Measurements from ENCODE around the gene SYT14.
"Not testable (repeated sequence)": the region's sequence is repeated elsewhere in the genome, so short reads cannot be mapped to it uniquely, and the experiment has no call there.

The SYT14 gene

DNA sequence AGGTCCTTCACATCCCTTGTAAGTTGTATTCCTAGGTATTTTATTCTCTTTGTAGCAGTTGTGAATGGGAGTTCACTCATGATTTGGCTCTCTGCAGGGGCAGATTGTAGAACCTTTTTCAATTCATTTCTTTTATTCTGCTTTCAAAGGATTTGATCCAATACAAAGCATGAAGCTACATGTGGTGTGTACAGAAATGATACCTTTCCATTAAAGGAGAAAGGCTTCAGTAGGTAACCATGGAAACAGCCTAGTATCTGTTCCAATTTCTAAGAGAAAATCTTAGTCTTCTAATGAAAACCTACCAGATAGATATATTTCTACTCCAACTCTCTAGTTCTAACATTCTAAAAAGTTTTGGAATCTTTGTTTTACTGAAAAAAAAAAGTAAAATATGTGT lies 105.0 kb downstream of the SYT14 start:
- no peak for DNase-seq

DNA sequence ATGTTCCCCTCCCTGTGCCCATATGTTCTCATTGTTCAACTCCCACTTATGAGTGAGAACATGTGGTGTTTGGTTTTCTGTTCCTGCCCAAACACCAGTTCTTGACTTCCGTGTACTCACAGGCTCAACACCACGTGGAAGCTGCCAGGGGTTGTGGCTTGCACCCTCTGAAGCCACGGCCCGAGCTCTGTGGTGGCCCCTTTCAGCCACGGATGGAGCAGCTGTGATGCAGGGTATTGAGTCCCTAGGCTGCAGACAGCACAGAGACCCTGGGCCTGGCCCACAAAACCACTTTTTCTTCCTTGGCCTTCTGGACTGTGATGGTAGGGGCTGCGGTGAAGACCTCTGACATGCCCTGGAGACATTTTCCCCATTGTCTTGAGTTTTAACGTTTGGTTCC lies 111.6 kb downstream of the SYT14 start:
- DNase-seq: no peak

DNA sequence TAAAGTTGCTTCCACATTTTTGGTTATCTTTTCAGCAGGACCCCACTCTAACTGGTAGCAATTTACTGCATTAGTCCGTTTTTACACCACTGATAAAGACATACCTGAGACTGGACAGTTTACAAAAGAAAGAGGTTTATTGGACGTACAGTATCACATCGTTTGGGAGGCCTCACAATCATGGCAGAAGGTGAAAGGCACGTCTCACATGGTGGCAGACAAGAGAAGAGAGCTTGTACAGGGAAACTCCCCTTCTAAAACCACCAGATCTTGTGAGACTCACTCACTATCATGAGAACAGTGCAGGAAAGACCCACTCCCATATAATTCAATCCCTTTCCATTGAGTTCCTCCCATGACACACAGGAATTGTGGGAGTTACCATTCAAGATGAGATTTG lies 112.5 kb downstream of the SYT14 start:
- not testable (repeated sequence) for DNase-seq

- DNase-seq: no peak
Measured at GRCh38 chr1:210053126-210053525, 115.1 kb downstream of the SYT14 start.

DNA sequence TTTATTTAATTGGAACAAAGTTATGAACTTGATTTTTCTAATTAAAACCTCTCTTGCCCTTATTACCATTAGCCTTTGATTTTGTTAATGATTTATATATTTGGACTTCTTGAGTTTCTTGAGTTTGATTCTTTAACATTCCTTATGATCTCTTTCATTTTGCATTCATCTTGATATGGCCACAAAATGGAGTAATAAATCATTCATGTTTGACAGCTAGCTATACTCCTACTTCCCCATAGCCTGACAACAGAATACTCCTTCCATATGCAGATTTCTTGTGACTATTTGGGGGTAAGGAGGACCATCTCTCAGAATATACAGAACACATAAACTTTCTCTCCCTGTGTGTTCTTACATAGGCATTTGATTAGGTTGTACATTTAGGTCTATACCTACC lies 119.6 kb downstream of the SYT14 start:
- no peak for DNase-seq

DNA sequence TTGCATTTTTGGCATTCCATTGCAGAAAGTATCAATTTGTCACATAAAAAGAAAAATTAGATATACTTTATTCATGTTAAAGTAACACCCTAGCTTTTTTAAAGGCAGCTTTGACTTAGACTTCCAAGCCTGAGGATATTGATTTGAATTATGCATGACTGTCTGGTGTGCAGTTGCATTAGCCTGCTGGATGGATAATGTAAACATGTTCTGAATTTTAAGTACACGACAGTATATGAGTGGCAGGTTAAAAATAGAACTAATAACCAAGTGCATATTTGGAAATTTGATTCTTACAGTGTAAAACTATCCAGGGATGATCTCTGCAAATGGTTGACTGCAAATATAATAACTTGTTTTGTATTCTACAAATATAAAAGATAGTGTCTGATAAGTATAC lies 124.0 kb downstream of the SYT14 start:
- no peak for DNase-seq

GRCh38 chr1:210070531-210070930 lies 132.5 kb downstream of the SYT14 start:
- DNase-seq: no peak

GRCh38 chr1:210072129-210072528 lies 134.1 kb downstream of the SYT14 start:
- no peak for DNase-seq

- no peak for DNase-seq
Measured at GRCh38 chr1:210072896-210073504, 135.0 kb downstream of the SYT14 start.

GRCh38 chr1:210074904-210075303 lies 136.9 kb downstream of the SYT14 start:
- no peak for DNase-seq

DNA sequence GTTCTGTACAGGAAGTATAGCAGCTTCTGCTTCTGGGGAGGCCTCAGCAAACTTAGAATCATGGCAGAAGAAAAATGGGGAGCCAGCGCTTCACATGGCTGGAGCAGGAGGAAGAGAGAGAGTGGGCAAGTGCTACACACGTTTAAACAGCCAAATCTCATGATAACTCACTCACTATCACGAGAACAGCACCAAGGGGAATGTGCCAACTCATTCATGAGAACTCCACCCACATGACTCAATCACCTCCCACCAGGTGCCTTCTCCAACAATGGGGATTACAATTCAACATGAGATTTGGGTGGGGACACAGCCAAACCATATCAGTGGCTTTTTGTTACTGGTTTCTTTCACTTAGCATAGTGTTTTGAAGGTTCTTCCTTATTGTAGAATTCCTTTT lies 138.6 kb downstream of the SYT14 start:
- no peak for DNase-seq

DNA sequence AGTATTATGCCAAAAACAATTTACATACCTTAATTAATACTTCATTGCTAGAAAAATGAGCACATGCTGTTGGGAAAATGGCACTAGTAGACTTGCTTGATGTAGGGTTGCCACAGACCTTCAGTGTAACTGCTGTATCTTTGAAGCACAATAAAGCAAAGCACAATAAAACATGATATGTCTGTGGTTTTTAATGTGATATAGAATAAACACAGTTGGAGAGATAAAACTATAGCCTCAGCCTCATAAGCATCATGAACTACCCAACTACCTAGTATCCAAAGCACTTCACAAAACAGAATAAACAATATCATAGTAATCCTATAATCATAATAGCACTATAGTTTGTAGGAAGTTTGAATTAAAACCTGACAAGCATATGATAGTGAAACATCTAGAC lies 143.5 kb downstream of the SYT14 start:
- no peak for DNase-seq

- no peak for DNase-seq
Measured at GRCh38 chr1:210085359-210085758, 147.3 kb downstream of the SYT14 start.

DNA sequence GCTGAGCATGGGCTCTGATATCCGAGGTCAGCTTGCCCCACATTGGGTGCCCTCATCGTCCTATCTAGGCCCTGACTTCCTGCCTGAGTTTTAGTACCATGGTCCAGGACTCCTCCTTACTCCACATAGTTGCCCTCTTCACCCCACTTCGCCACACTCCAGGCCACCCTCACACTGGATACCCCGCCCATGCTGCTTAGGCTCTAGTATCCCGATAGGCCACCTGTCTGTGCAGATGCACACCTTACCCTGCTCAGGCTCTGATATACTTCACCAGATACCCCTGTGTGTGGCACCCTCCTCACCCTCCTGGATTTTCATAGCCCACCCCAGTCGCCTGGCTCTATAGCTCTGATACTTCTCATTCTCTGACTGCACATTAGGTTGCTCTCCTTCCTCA lies 149.0 kb downstream of the SYT14 start:
- DNase-seq: no peak

GRCh38 chr1:210089855-210090254 lies 151.8 kb downstream of the SYT14 start:
- no peak for DNase-seq

GRCh38 chr1:210092366-210092765 lies 154.3 kb downstream of the SYT14 start:
- no peak for DNase-seq

- DNase-seq: no peak
Measured at GRCh38 chr1:210093461-210093860, 155.4 kb downstream of the SYT14 start.

DNA sequence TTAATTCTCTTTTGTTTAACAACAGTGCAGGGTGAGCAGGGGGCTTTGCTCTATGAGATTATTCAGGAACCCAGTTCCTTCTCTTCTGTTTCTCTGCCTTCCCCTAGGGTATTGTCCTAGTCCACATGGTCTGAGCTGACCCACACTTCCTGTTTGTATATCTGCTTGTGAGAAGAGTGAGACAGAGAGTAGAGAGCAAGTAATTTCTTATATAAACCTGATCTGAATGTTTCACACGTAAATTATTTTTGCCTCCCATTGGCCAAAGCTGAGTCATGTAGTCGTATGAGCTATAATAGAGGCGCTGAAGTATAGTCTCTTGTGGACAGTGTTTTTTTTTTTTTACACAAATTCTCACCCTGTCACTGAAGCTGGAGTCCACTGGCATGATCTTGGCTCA lies 160.3 kb downstream of the SYT14 start:
- DNase-seq: no peak

GRCh38 chr1:210099921-210100320 lies 161.9 kb downstream of the SYT14 start:
- DNase-seq: no peak

DNA sequence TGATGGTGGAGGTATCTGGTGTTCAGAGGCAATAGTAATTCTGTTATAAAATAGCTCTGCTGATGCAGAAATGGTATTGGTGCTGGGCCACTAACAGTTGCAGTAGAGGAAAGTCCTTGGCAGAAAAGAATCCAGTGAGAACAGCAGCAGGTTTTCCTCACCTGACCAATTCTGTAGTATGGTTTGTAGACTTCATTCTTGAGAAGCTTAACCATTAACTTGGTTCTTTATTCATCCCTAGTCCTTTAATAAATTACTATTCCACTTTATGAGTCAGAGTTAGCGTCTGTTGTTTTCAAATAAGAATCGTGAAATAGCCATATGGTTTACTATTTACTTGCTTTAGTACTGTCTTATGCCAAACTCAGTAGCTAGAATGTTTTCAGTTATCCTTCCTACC lies 166.1 kb downstream of the SYT14 start:
- no peak for DNase-seq

GRCh38 chr1:210112906-210113305 lies 174.9 kb downstream of the SYT14 start:
- DNase-seq: not testable (repeated sequence)

GRCh38 chr1:210117198-210117597 lies 179.2 kb downstream of the SYT14 start:
- no peak for DNase-seq

DNA sequence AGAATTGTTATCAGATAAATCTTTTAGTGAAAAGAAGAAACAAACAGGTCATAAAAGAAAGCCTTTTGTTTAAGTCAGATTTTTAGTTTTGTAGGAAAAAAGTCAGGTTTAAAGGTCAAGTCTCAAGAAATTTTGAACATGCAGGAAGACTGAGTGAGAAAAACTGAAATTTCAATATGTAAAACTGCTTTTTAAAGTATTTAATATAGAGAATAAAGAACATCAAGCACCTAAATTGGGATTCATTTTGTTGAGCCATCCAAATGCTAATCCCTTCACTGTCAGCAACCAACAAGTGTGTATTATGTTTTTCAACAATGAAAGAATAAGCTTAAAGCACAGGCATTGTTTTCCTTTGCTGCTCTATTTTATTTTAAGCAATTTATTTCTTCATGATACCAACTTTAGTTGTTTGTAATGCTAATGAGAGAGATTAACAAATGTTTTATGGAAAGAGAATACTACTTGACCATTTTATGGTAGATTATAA lies 179.7 kb downstream of the SYT14 start:
- DNase-seq: no peak

DNA sequence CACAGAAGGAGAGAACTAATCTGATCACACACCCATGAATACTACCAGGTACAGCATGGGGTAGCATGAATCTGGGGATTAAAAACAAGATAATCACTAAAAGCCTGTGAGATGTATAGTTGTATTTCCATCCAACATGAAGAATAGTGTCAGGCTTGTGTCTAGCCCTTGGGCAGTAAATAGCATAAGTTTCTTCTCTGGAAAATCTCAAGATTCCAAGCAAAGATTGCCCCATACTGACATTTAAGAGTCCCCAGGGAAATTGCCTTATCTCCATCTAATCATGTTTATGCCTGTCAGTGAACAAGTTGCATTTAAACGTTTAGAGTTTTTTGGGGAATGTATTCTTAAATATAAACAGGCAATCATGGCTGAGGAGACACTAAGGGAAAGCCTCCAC lies 185.4 kb downstream of the SYT14 start:
- no peak for DNase-seq

GRCh38 chr1:210123924-210124589 lies 186.0 kb downstream of the SYT14 start:
- no peak for DNase-seq

Data from DMS79 (cell line).